ENCODE data around the gene STX3. TPM values are rescaled to one million over a fixed set of nuclear protein-coding genes. Genes with fewer than 3 reads are reported as not detected.

The STX3 gene
- total and polyA plus RNA-seq, 2 donors (not counting 3 experiments of a cell fraction or from before 2014, with no cell fraction given), result 40.3 to 49.7 TPM

GRCh38 chr11:59724066-59724465, 31.1 kb upstream of the STX3 start:
- no peaks in the 10 kb centered on the region for H3K9me3 ChIP-seq (replicated peaks; ENCODE audit: control insufficient read depth, insufficient read depth, low read length)
- H3K4me3 ChIP-seq (replicated peaks in 1 of 3; ENCODE audit: insufficient read depth in 1 of 3, low read depth in 1 of 3, low read length in 3 of 3), result no peak overlapping the region
- intact Hi-C loops (cut with micrococcal nuclease), result no loop called here
- BruUV-seq (replicated peaks), result no TSS peak
- no peak overlapping the region for H3K4me2 ChIP-seq (ENCODE audit: insufficient read depth, low read length)
- peaks cover 0 to 3% of the 10 kb centered on the region in 2 experiments for H3K27me3 ChIP-seq (ENCODE audit: control insufficient read depth in 2 of 2, insufficient read depth in 2 of 2, low read length in 2 of 2)
- peaks cover 2% of the 10 kb centered on the region for H3K4me1 ChIP-seq (ENCODE audit: control insufficient read depth, extremely low read depth, insufficient read depth, low read length)
- H3K9me1 ChIP-seq (replicated peaks; ENCODE audit: control insufficient read depth, extremely low read depth, insufficient read depth, low read length), result no peaks in the 10 kb centered on the region
- no peak for DNase-seq (ENCODE audit: low read depth, low spot score)
- FAIRE-seq, result peak; percentile 42
- H3K27ac ChIP-seq (ENCODE audit: insufficient read depth, low read depth, low read length), result no peak overlapping the region
- H3K36me3 ChIP-seq (ENCODE audit: control insufficient read depth in 2 of 2, extremely low read depth in 1 of 2, insufficient read depth in 2 of 2, low read length in 2 of 2), result no peaks in the 10 kb centered on the region
- H2AFZ ChIP-seq (ENCODE audit: low read depth, low read length), result no peak overlapping the region
- dilution Hi-C loops (cut with MboI; ENCODE audit: extremely low pct_ligation_motif_present, low sequenced_read_pairs), result no loop called here
- no peak overlapping the region for H3K9ac ChIP-seq (replicated peaks; ENCODE audit: extremely low read depth, insufficient read depth, low read length)
- POLR2A ChIA-PET, result no interaction called here
- TF ChIP-seq GATA2 (IDR thresholded peaks at IDR 0.05; ENCODE audit: insufficient read depth, insufficient read length, low read depth, low read length) (no peak), FOS (IDR thresholded peaks at IDR 0.05; ENCODE audit: borderline replicate concordance, insufficient read depth, low read length) (no peak), MYC (IDR thresholded peaks at IDR 0.05; ENCODE audit: low read depth, low read length) (no peak), EZH2 (IDR thresholded peaks at IDR 0.05; ENCODE audit: borderline replicate concordance, low read depth, low read length, severe bottlenecking) (no peak), JUN (IDR thresholded peaks at IDR 0.05; ENCODE audit: borderline replicate concordance, insufficient read depth, insufficient read length, low read depth) (no peak), POLR2AphosphoS5 (IDR thresholded peaks at IDR 0.05; ENCODE audit: insufficient read depth, low read depth, low read length) (no peak), POLR2A (IDR thresholded peaks at IDR 0.05; ENCODE audit: low read depth, low read length) (no peak)
- TF ChIP-seq, protein P1, sequence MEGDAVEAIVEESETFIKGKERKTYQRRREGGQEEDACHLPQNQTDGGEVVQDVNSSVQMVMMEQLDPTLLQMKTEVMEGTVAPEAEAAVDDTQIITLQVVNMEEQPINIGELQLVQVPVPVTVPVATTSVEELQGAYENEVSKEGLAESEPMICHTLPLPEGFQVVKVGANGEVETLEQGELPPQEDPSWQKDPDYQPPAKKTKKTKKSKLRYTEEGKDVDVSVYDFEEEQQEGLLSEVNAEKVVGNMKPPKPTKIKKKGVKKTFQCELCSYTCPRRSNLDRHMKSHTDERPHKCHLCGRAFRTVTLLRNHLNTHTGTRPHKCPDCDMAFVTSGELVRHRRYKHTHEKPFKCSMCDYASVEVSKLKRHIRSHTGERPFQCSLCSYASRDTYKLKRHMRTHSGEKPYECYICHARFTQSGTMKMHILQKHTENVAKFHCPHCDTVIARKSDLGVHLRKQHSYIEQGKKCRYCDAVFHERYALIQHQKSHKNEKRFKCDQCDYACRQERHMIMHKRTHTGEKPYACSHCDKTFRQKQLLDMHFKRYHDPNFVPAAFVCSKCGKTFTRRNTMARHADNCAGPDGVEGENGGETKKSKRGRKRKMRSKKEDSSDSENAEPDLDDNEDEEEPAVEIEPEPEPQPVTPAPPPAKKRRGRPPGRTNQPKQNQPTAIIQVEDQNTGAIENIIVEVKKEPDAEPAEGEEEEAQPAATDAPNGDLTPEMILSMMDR (IDR thresholded peaks at IDR 0.05; ENCODE audit: extremely low read depth in 1 of 2, insufficient read depth in 1 of 2, low read depth in 1 of 2, low read length in 2 of 2), result no peak
- TF ChIP-seq, protein P2, sequence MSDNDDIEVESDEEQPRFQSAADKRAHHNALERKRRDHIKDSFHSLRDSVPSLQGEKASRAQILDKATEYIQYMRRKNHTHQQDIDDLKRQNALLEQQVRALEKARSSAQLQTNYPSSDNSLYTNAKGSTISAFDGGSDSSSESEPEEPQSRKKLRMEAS (IDR thresholded peaks at IDR 0.05; ENCODE audit: insufficient read depth, insufficient read length), result no peak
- no peaks in the 10 kb centered on the region for H3K79me2 ChIP-seq (ENCODE audit: control insufficient read depth, insufficient read depth, low read length)
- CTCF ChIA-PET, result interaction anchor here (1.0 to 2.1 kb wide), 2 partner anchors 14 to 31 kb away, joined by 3 to 4 read pairs; partner anchors contain the start of gene STX3
- no peaks in the 10 kb centered on the region for H4K20me1 ChIP-seq (replicated peaks; ENCODE audit: control insufficient read depth, extremely low read depth, insufficient read depth, low read length)
